Body of pancreas (tissue), 4 donors: ENCODE results near the gene ZNF862. TPM values are rescaled to one million over a fixed set of nuclear protein-coding genes. Genes with fewer than 3 reads are reported as not detected.

Experiments
- ATAC-seq: fragments of 150-250 bp; one replicate; pipeline ENCODE4 v1.9.1; 2016
- DNase-seq, 4 donors: peaks; one replicate each; pipeline ENCODE4 v3.0.0-alpha.2; 2019
- H3K27ac ChIP-seq, 4 donors: fragments of 200-600 bp; sonication (generic); 1 replicate in 3 of 4; 2 replicates in 1 of 4; pipeline versions ENCODE4 v1.5.1 to v1.6.1; 2016 to 2019; ENCODE audit warnings: mild to moderate bottlenecking in 1 of 4, mixed read lengths in 1 of 4, moderate library complexity in 1 of 4
- H3K27me3 ChIP-seq, 2 donors: fragments of 200-600 bp; sonication (generic); one replicate each; pipeline ENCODE4 v1.6.0; 2016; ENCODE audit warnings: mild to moderate bottlenecking in 1 of 2
- H3K36me3 ChIP-seq, 2 donors: fragments of 200-600 bp; sonication (generic); replicated peaks in 1 of 2; 2 replicates each; pipeline ENCODE4 v1.5.1; 2016; ENCODE audit warnings: low read depth in 2 of 2; ENCODE audit not compliant: insufficient read depth in 1 of 2
- H3K4me1 ChIP-seq: fragments of 200-600 bp; sonication (generic); one replicate; pipeline ENCODE4 v1.6.0; 2016
- H3K4me3 ChIP-seq, 2 donors: fragments of 200-600 bp; sonication (generic); 1 replicate in 1 of 2; 2 replicates in 1 of 2; pipeline ENCODE4 v1.5.1; 2016 to 2019
- H3K9me3 ChIP-seq, 3 donors: fragments of 200-600 bp; sonication (generic); 1 replicate in 2 of 3; 2 replicates in 1 of 3; pipeline ENCODE4 v1.5.1; 2016
- POLR2A ChIP-seq, 3 donors: fragments of 450-650 bp; IDR thresholded peaks; one replicate each; pipeline ENCODE4 v1.6.1; 2016; ENCODE audit warnings: antibody characterized with exemption in 3 of 3, mild to moderate bottlenecking in 2 of 3
- WGBS, 2 donors: methylation state at CpG; one replicate each; pipeline ENCODE4 v1.1.5; 2017; 5-methylcytosine and 5-hydroxymethylcytosine counted together
- intact Hi-C: fragments of 100-400 bp; cut with DNase I; formaldehyde crosslinking; loops from one replicate; pipeline ENCODE4 v1.15.1; 2023
- total RNA-seq, 2 donors: library from RNA; depleted of rRNA; stranded (reverse); fragments of >200 nt; gene quantifications; one replicate each; pipeline ENCODE4 v1.1.0, GENCODE V29; 2016
- TF ChIP-seq, protein P1 (sequence below), 7 experiments: fragments of 450-650 bp in 4 of 7; fragments of 200-600 bp in 3 of 7; sonication (generic) in 3 of 7; IDR thresholded peaks; one replicate each; pipeline ENCODE4 v1.5.1; 2016 to 2019; ENCODE audit warnings: antibody characterized with exemption in 7 of 7

Gene ZNF862
- total RNA-seq, 2 donors from 2014 or later, result 10.9 to 18.8 TPM

DNA sequence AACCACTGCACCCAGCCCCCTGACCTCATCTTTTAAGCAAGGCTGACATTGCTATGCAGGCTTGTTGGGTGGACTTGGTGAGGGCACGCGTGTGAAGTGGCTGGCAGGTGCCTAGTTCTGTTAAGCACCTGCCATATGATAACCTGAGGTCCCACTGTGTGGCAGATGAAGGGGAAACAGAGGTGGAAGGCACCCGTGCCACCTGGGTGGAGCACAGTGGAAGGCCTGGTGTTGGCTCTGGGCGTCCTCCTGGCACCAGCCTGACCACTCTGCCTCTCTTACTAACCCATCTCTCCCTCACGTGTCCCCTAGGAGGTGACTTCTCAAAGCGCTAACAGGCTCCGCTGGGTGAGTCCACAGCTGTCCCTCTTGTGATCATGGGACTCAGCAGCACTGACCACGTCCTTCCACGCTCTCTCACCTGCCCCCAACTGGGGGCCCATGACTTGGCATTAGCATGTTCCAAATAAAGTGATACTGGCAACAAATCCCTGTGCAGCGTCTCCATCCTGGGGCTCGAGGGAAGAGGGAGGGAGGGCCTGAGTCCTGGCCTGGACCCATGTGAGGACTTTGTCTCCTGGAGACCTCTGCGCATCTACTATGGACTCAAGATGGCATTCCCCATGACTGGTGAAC is 4.6 kb upstream of the ZNF862 start:
- H3K36me3 ChIP-seq, result no peaks in the 10 kb centered on the region
- peaks cover 5% of the 10 kb centered on the region for H3K4me1 ChIP-seq
- no peaks in the 10 kb centered on the region for H3K27me3 ChIP-seq
- no peak overlapping the region for H3K27ac ChIP-seq
- intact Hi-C loops, result no loop called here
- no peak overlapping the region for H3K4me3 ChIP-seq
- no peak for TF ChIP-seq POLR2A (IDR thresholded peaks at IDR 0.05)
- TF ChIP-seq, protein P1, sequence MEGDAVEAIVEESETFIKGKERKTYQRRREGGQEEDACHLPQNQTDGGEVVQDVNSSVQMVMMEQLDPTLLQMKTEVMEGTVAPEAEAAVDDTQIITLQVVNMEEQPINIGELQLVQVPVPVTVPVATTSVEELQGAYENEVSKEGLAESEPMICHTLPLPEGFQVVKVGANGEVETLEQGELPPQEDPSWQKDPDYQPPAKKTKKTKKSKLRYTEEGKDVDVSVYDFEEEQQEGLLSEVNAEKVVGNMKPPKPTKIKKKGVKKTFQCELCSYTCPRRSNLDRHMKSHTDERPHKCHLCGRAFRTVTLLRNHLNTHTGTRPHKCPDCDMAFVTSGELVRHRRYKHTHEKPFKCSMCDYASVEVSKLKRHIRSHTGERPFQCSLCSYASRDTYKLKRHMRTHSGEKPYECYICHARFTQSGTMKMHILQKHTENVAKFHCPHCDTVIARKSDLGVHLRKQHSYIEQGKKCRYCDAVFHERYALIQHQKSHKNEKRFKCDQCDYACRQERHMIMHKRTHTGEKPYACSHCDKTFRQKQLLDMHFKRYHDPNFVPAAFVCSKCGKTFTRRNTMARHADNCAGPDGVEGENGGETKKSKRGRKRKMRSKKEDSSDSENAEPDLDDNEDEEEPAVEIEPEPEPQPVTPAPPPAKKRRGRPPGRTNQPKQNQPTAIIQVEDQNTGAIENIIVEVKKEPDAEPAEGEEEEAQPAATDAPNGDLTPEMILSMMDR (IDR thresholded peaks at IDR 0.05), result no peak
- no peak for DNase-seq
- no peak for ATAC-seq
- WGBS, 2 donors, result 76 to 77% methylated on average over 9 to 12 of the region's 12 CpGs
- H3K9me3 ChIP-seq, result no peaks in the 10 kb centered on the region

DNA sequence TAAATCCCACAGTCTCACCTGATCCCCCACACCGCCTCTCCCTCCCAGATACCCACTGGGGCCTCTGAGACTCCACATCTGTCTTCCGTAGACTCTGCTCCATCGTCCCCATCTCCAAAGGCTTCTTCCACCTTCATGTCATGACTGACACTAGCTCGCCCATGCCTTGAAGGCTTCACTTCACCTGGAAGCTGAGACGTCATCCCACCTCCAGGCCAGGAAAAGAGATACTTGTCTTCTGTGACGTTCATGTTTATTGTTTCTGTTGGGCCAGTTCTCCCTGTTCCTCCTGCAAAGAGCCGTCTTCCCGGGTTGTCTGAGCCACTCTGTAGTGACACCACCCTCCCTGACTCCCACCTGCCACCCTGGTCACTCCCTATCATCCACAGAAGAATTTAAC is 3.6 kb upstream of the ZNF862 start:
- H3K36me3 ChIP-seq, result no peaks in the 10 kb centered on the region
- 76 to 79% methylated on average over 8 of the region's 8 CpGs for WGBS, 2 donors
- H3K9me3 ChIP-seq, result no peaks in the 10 kb centered on the region
- DNase-seq (no peak), ATAC-seq (no peak)
- intact Hi-C loops, result no loop called here
- H3K27me3 ChIP-seq, result no peaks in the 10 kb centered on the region
- no peak overlapping the region for H3K4me3 ChIP-seq
- peaks cover 12% of the 10 kb centered on the region for H3K4me1 ChIP-seq
- no peak overlapping the region for H3K27ac ChIP-seq
- TF ChIP-seq POLR2A (IDR thresholded peaks at IDR 0.05), result no peak
- TF ChIP-seq, protein P1 (IDR thresholded peaks at IDR 0.05), result no peak

DNA sequence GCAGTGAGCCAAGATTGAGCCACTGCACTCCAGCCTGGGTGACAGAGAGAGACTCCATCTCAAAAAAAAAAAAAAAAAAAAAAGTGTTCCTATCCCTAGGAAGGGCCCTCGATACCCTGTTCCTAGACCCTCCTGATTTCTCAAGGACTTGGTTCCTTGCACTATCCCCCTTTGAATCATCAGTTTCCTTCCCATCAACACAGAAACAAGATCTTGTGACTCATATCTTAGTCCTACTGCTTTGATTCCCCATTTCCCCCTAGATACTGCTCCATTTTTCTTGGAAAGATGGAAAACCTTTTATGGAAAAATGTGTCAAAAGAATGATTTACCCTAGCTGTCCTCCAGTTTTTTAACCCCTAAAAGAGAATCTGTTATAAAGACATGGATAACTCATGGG is 1.7 kb upstream of the ZNF862 start:
- DNase-seq (no peak), ATAC-seq (no peak)
- H3K4me3 ChIP-seq, result no peak overlapping the region
- H3K27ac ChIP-seq, result no peak overlapping the region
- intact Hi-C loops, result no loop called here
- TF ChIP-seq POLR2A (IDR thresholded peaks at IDR 0.05), result no peak
- TF ChIP-seq, protein P1 (IDR thresholded peaks at IDR 0.05), result no peak
- no peaks in the 10 kb centered on the region for H3K36me3 ChIP-seq
- H3K27me3 ChIP-seq, result no peaks in the 10 kb centered on the region
- no peaks in the 10 kb centered on the region for H3K9me3 ChIP-seq
- WGBS, 2 donors, result 24 to 72% methylated on average over 1 of the region's 1 CpG
- H3K4me1 ChIP-seq, result peaks cover 14% of the 10 kb centered on the region

DNA sequence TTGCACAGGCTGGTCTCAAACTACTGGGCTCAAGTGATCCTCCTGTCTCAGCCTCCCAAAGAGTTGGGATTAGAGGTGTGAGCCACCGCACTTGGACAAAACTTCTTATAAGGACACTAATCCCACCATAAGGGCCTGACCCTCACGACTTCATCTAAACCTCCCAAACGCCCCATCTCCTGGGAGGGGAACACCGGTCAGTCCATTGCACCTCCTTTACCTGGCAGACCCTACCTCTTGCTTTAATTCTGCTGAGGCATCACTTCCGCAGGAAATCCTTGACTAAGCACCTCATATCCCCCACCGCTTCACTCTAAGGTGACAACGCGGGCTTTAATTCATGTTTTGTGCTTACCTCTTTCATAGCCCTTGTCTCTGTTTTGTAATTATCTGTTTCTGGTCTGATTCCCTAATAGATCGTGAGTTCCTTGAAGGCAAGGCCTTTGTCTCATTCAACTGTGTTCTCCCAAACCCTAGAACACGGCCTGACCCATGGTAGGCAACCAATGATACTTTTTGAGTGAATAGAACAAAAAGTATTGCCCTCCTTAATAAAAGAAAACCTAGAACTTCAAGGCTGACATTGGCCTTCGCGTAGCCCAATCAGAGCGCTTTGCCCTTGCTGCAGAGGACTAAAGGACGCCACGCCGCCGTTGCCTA is 481 bp upstream of the ZNF862 start:
- intact Hi-C loops, result no loop called here
- no peak overlapping the region for H3K4me3 ChIP-seq
- 29 to 33% methylated on average over 17 of the region's 17 CpGs for WGBS, 2 donors
- H3K4me1 ChIP-seq, result peaks cover 14% of the 10 kb centered on the region
- no peak for ATAC-seq
- no peaks in the 10 kb centered on the region for H3K27me3 ChIP-seq
- no peaks in the 10 kb centered on the region for H3K36me3 ChIP-seq
- no peak for DNase-seq
- peak overlapping the region in 2 of 4 donors; percentile 82 to 88 for H3K27ac ChIP-seq
- H3K9me3 ChIP-seq, result no peaks in the 10 kb centered on the region
- TF ChIP-seq, protein P1 (IDR thresholded peaks at IDR 0.05), result no peak
- no peak for TF ChIP-seq POLR2A (IDR thresholded peaks at IDR 0.05)
